ENCODE results near the gene HORMAD2. TPM values are rescaled to one million over a fixed set of nuclear protein-coding genes. Genes with fewer than 3 reads are reported as not detected.
"Not testable (repeated sequence)": the region's sequence is repeated elsewhere in the genome, so short reads cannot be mapped to it uniquely, and the experiment has no call there.

HORMAD2 gene
- polyA plus RNA-seq, 12 donors: 0.08 TPM; not detected in 11

GRCh38 chr22:30056015-30056414 is 24.2 kb upstream of the HORMAD2 start:
- DNase-seq: no peak

DNA sequence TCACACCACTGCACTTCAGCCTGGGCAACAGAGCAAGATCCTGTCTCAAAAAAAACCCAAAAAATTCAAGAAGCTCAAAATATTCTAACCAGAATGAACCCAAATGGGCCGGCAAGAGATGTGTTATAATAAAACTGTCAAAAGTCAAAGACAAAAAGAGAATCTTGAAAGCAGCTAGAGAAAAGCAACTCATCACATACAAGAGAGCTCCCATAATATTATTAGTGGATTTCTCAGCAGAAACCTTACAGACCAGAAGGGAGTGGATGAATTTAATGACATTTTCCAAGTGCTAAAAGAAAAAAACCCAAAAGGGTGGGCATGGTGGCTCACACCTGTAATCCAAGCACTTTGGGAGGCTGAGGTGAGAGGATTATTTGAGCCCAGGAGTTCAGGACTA is 22.9 kb upstream of the HORMAD2 start:
- DNase-seq: no peak

- not testable (repeated sequence) for DNase-seq
Measured at GRCh38 chr22:30059346-30060020, 20.8 kb upstream of the HORMAD2 start.

DNA sequence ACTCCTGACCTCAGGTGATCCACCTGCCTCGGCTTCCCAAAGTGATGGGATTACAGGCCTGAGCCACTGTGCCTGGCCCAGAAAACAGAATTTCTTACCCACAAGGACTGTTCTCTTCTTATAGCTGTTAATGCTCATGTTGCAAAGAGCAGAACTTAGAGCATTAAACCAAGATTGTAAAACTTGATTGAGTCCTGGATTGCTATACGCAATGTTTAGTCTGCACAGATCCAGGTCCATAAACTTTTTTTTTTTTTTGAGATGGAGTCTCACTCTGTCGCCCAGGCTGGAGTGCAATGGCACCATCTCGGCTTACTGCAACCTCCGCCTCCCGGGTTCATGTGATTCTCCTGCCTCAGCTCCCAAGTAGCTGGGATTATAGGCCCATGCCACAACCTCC is 19.2 kb upstream of the HORMAD2 start:
- DNase-seq: not testable (repeated sequence)

GRCh38 chr22:30062259-30062658 is 18.0 kb upstream of the HORMAD2 start:
- no peak for DNase-seq

DNA sequence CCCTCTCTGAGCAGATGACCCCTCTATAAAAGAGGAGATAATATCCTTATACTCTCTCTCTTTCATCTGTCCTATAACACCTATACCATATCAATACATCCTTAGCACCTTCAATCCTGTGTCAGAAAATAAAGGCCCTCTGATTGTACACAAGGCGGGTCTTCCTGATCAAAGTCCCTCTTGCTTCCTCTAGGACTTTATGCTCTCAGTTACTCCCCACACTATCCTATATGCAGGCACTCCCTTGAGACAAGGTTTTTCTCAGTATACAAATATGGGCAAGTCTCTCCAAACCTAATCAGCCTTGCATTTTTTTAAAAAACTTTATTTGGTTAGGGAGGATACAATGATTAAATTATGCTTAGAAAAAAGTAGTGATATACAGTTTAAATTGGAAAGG is 17.3 kb upstream of the HORMAD2 start:
- DNase-seq: no peak

- no peak for DNase-seq
Measured at GRCh38 chr22:30064172-30064571, 16.1 kb upstream of the HORMAD2 start.

DNA sequence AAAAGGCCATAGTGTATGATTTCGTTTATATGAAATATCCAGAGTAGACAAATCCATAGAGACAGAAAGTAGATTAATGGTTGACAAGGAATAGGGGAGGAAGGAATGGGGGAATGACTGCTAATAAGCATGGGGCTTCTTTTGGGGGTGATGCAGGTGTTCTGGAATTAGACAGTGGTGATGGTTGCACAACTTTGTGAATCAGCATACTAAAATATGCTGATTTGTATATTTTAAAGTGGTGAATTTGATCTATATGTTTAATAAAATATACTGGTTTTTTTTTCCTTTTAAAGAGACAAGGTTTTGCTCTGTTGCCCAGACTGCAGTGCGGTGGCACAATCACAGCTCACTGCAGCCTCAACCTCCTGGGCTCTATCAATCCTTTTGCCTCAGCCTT is 6.5 kb upstream of the HORMAD2 start:
- DNase-seq: no peak

DNA sequence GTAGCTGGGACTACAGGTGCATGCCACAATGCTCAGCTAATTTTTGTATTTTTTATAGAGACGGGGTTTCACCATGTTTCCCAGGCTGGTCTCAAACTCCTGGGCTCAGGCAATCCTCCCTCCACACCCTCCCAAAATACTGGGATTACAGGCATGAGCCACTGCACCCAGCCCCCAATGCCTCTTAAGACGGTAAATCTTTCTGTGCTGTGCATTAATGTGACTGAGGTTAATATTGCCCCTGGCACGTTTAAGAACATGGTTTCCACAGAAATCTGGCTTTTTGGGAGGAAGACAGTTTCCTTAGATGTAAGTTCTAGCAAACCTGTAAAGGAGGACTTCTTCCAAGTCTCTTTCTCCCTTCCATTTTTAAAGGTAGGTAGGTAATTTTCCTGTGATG is 6.1 kb upstream of the HORMAD2 start:
- DNase-seq: no peak

DNA sequence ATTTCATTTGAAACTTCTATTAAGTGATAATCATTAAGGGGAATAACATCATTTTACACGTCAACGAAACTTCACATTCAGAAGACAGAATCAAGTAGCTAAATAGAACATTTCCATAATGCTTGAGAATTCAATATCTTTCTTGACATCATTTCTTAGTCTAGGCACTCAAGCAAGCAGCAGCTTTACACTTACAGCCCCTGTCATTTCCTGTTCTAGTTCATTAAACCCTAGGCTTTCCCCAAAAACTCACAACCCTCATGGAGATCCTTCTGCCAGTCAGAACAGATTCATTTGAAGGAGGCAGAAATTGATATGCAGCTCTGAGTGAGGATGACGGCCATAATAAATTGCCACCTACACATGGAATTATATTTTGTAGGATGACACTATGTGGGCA is 5.3 kb upstream of the HORMAD2 start:
- DNase-seq: no peak

DNA sequence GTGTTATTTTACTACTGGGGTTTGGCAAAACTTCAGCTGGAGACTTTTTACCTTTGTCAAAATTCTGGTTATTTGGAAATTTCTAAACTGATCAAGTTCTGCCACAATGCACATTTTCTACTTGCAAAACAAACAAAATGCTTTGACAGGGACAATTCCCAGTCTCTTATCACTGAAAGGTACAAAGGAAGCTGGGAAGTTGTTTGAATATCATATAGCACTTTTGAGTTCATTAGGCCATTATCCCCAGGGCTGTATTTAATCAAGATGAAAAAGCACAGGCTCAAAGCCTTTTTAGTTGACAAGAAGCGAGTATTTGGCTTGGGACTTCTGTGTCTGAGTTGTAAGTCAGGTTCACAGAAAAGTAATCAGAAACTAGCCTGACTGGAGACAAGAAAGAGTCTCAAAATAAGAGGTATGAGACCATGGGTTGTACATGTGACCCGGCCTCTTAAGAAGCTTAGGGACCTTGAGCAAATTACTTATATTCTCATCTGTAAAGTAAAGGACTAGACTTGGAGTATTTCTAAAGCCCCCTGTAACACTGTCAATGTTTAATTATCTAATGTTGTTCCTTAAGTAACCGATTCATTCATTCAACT is 2.9 kb upstream of the HORMAD2 start:
- no peak for DNase-seq

DNA sequence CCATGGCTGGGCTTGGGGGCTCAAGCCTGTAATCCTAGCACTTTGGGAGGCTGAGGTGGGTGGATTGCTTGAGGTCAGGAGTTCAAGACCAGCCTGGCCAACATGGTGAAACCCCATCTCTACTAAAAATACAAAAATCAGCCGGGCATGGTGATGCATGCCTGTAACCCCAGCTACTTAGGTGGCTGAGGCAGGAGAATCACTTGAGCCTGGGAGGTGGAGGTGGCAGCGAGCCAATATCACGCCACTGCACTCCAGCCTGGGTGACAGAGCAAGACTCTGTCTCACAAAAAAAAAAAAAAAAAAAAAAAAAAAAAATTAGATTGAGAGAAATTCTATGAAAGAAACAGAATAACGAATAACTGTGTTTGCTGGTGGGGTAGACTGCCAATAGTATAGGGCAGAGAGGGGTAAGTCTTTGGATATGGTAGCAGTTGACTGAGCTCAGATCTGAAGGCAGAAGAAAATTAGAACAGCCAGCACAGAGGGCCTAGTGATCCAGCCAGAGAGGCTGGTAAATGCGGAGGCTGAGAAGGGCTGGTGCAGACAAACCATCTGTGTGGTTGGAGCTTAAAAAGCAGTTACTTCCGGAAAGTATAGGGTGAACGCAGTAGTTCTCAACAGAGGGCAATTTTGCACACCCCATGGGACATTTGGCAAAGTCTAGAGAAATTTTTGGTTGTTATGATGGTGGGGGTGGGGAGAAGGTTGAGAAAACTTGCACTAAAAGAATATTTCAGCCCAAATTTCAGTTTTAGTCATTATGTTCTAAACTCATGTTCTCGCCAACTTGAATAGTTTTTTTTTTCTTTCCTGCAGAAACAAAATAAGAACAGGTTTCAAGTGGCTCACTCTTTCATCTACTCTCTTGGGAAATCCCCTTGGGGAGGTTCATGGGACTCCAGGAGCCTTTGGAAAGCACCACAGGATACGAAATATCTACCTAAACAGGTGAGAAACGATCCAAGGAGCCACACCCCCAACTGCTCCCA is 1.6 kb upstream of the HORMAD2 start:
- DNase-seq: no peak

GRCh38 chr22:30080805-30081204 is 541 bp downstream of the HORMAD2 start:
- no peak for DNase-seq

DNA sequence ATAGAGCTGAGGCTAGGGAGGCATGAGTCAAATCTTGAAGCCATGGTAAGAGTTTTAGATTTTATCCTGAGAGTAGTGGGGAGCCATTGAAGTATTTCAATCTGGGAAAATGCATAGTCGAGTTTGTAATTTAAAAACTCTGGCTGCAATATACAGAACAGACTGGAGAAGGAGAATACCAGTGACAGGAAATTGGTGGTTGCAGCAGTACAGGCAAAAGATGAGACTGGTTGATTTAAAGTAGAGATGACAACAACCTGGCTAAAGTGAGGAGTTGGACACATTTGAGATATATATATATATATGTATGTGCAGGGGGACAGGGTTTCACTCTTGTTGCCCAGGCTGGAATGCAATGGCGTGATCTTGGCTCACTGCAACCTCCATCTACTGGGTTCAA is 6.2 kb downstream of the HORMAD2 start:
- DNase-seq: no peak

DNA sequence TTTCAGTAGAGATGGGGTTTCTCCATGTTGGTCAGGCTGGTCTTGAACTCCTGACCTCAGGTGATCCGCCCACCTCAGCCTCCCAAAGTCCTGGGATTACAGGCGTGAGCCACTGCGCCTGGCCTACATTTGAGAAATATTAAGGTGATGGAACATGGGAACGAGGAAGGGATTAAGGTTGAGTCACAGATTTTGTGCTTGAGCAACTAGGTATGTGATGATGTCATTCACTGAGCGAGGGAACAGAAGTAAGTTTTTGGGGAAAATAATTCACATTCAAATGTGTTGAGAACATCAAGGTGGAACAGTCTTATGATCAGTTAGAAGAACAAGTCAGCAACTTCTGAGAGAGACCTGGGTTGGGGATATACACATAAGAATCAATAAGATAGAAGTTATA is 6.8 kb downstream of the HORMAD2 start:
- DNase-seq: not testable (repeated sequence)

GRCh38 chr22:30087611-30088010 is 7.3 kb downstream of the HORMAD2 start:
- no peak for DNase-seq

- DNase-seq: no peak
Measured at GRCh38 chr22:30088468-30088867, 8.2 kb downstream of the HORMAD2 start.

DNA sequence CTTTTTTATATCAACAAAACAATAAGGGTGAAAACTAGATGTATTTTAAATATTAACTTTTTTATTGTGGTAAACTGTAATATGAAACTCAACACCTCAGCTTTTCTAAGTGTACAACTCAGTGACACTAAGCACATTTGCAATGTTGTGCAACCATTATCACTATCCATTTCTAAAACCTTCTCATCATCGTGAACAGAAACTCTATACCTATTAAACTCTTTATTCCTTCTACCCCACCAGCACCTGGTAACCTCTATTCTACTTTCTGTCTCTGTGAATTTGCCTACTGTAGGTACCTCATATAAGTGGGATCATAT is 9.4 kb downstream of the HORMAD2 start:
- no peak for DNase-seq

DNA sequence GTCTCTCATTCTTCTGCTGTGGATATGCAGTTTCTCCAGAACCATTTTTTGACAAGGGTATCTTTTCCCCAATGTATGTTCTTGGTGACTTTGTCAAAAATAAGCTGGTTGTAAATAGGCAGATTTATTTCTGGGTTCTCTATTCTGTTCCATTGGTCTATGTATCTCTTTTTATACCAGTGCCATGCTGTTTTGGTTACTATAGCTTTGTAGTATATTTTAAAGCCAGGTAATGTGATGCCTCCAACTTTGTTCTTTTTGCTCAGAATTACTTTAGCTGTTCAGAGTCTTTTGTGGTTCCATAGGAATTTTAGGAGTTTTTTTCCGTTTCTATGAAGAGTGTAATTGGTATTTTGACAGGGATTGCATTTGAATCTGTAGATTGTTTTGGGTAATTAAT is 12.4 kb downstream of the HORMAD2 start:
- DNase-seq: no peak

DNA sequence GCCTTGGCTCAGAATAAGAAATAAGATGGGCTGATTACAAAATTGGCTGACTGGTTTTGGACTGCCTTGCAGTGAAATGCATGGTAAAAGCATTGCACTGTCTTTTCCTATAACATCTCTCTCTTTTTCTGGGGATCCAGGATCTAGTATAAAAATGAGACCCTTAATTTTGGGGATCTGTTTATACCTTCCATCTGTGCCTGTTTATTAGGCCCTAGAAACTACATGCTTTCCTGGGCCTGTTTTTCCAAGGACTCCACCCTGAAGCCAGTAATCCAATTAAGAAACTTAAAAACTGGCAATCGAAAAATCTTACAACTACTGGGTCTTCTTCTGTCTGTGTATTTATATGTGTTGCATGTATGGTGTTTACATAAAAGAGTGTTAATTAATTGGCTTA is 14.5 kb downstream of the HORMAD2 start:
- no peak for DNase-seq

- DNase-seq: no peak
Measured at GRCh38 chr22:30097861-30098260, 17.6 kb downstream of the HORMAD2 start.

DNA sequence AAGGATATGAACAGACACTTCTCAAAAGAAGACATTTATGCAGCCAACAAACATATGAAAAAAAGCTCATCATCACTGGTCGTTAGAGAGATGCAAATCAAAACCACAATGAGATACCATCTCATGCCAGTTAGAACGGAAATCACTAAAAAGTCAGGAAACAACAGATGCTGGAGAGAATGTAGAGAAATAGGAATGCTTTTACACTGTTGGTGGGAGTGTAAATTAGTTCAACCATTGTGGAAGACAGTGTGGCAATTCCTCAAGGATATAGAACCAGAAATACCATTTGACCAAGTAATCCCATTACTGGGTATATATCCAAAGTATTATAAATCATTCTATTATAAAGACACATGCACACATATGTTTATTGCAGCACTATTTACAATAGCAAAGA is 20.5 kb downstream of the HORMAD2 start:
- not testable (repeated sequence) for DNase-seq
